ENCODE measurements around the gene SNCAIP.

The SNCAIP gene

GRCh38 chr5:122391621-122392020 lies 79.6 kb downstream of the SNCAIP start:
- H3K27ac ChIP-seq (replicated peaks; ENCODE audit: low read length) = no peak overlapping the region
- no peak overlapping the region for H2BK12ac ChIP-seq (ENCODE audit: low read length)
- H3K18ac ChIP-seq (ENCODE audit: low read length) = no peak overlapping the region
- no peak overlapping the region for H2AK5ac ChIP-seq (ENCODE audit: low read depth, low read length)
- H3K4me3 ChIP-seq (ENCODE audit: low read length in 2 of 2) = no peak overlapping the region
- no peak overlapping the region for H2AFZ ChIP-seq (ENCODE audit: low read length)
- no peak overlapping the region for H3K14ac ChIP-seq (ENCODE audit: low read length)
- H4K91ac ChIP-seq (ENCODE audit: low read depth, low read length, poor library complexity) = no peak overlapping the region
- no peak overlapping the region for H2BK5ac ChIP-seq (ENCODE audit: low read length)
- no peaks in the 10 kb centered on the region for H3K36me3 ChIP-seq (replicated peaks in 1 of 2; ENCODE audit: control insufficient read depth in 2 of 2, insufficient read depth in 2 of 2, low read length in 2 of 2)
- H3K9me3 ChIP-seq (replicated peaks in 1 of 2; ENCODE audit: control insufficient read depth in 2 of 2, insufficient read depth in 1 of 2, low read depth in 1 of 2, low read length in 2 of 2) = no peaks in the 10 kb centered on the region
- H3K79me1 ChIP-seq (ENCODE audit: low read depth, low read length) = no peaks in the 10 kb centered on the region
- H3K4ac ChIP-seq (ENCODE audit: low read length) = no peak overlapping the region
- WGBS, 2 donors (ENCODE audit: extremely low coverage in 2 of 2, insufficient read length in 2 of 2, insufficient replicate concordance in 1 of 2) = no CpG with 5 or more reads among the region's 3 CpGs
- no peaks in the 10 kb centered on the region for H3K27me3 ChIP-seq (ENCODE audit: control insufficient read depth in 3 of 3, insufficient read depth in 3 of 3, low read depth in 1 of 3, low read length in 3 of 3)
- H3K4me1 ChIP-seq (ENCODE audit: control insufficient read depth in 2 of 2, insufficient read depth in 1 of 2, low read depth in 1 of 2, low read length in 2 of 2) = peaks cover 0 to 2% of the 10 kb centered on the region in 2 donors
- H3K9ac ChIP-seq (ENCODE audit: low read depth, low read length, poor library complexity) = no peak overlapping the region
- H3K4me2 ChIP-seq (ENCODE audit: insufficient read depth, low read length, poor library complexity, severe bottlenecking) = no peak overlapping the region
- H4K8ac ChIP-seq (ENCODE audit: low read depth, low read length) = no peak overlapping the region
- DNase-seq (ENCODE audit: low spot score) = no peak
- no peak overlapping the region for H2BK120ac ChIP-seq (ENCODE audit: low read depth, low read length)
- no peak overlapping the region for H2BK15ac ChIP-seq (ENCODE audit: low read length)
- no peak overlapping the region for H3K23ac ChIP-seq (ENCODE audit: low read depth, low read length, poor library complexity)

GRCh38 chr5:122392224-122392623 lies 80.2 kb downstream of the SNCAIP start:
- Histone ChIP-seq H3K4me1 (ENCODE audit: control insufficient read depth in 2 of 2, insufficient read depth in 1 of 2, low read depth in 1 of 2, low read length in 2 of 2) (peaks cover 0 to 2% of the 10 kb centered on the region in 2 donors), H3K4me3 (ENCODE audit: low read length in 2 of 2) (no peak overlapping the region), H3K18ac (ENCODE audit: low read length) (no peak overlapping the region), H3K27me3 (ENCODE audit: control insufficient read depth in 3 of 3, insufficient read depth in 3 of 3, low read depth in 1 of 3, low read length in 3 of 3) (no peaks in the 10 kb centered on the region), H3K9me3 (replicated peaks in 1 of 2; ENCODE audit: control insufficient read depth in 2 of 2, insufficient read depth in 1 of 2, low read depth in 1 of 2, low read length in 2 of 2) (no peaks in the 10 kb centered on the region), H3K79me1 (ENCODE audit: low read depth, low read length) (no peaks in the 10 kb centered on the region), H3K9ac (ENCODE audit: low read depth, low read length, poor library complexity) (no peak overlapping the region), H2AK5ac (ENCODE audit: low read depth, low read length) (no peak overlapping the region), H3K4me2 (ENCODE audit: insufficient read depth, low read length, poor library complexity, severe bottlenecking) (no peak overlapping the region), H2BK12ac (ENCODE audit: low read length) (no peak overlapping the region), H2AFZ (ENCODE audit: low read length) (no peak overlapping the region), H3K27ac (replicated peaks; ENCODE audit: low read length) (no peak overlapping the region), H2BK120ac (ENCODE audit: low read depth, low read length) (no peak overlapping the region), H3K4ac (ENCODE audit: low read length) (no peak overlapping the region), H4K91ac (ENCODE audit: low read depth, low read length, poor library complexity) (no peak overlapping the region), H2BK15ac (ENCODE audit: low read length) (no peak overlapping the region), H3K14ac (ENCODE audit: low read length) (no peak overlapping the region), H2BK5ac (ENCODE audit: low read length) (no peak overlapping the region), H3K23ac (ENCODE audit: low read depth, low read length, poor library complexity) (no peak overlapping the region), H3K36me3 (replicated peaks in 1 of 2; ENCODE audit: control insufficient read depth in 2 of 2, insufficient read depth in 2 of 2, low read length in 2 of 2) (no peaks in the 10 kb centered on the region), H4K8ac (ENCODE audit: low read depth, low read length) (no peak overlapping the region)
- no CpG with 5 or more reads among the region's 2 CpGs for WGBS, 2 donors (ENCODE audit: extremely low coverage in 2 of 2, insufficient read length in 2 of 2, insufficient replicate concordance in 1 of 2)
- no peak for DNase-seq (ENCODE audit: low spot score)

GRCh38 chr5:122392824-122393223 lies 80.8 kb downstream of the SNCAIP start:
- no peak overlapping the region for H2AK5ac ChIP-seq (ENCODE audit: low read depth, low read length)
- H2BK5ac ChIP-seq (ENCODE audit: low read length) = no peak overlapping the region
- no peaks in the 10 kb centered on the region for H3K9me3 ChIP-seq (replicated peaks in 1 of 2; ENCODE audit: control insufficient read depth in 2 of 2, insufficient read depth in 1 of 2, low read depth in 1 of 2, low read length in 2 of 2)
- DNase-seq (ENCODE audit: low spot score) = no peak
- H3K14ac ChIP-seq (ENCODE audit: low read length) = no peak overlapping the region
- no peak overlapping the region for H2BK120ac ChIP-seq (ENCODE audit: low read depth, low read length)
- H3K79me1 ChIP-seq (ENCODE audit: low read depth, low read length) = no peaks in the 10 kb centered on the region
- H2AFZ ChIP-seq (ENCODE audit: low read length) = no peak overlapping the region
- no peak overlapping the region for H3K4me2 ChIP-seq (ENCODE audit: insufficient read depth, low read length, poor library complexity, severe bottlenecking)
- no peaks in the 10 kb centered on the region for H3K36me3 ChIP-seq (replicated peaks in 1 of 2; ENCODE audit: control insufficient read depth in 2 of 2, insufficient read depth in 2 of 2, low read length in 2 of 2)
- H3K18ac ChIP-seq (ENCODE audit: low read length) = no peak overlapping the region
- H3K4ac ChIP-seq (ENCODE audit: low read length) = no peak overlapping the region
- WGBS, 2 donors (ENCODE audit: extremely low coverage in 2 of 2, insufficient read length in 2 of 2, insufficient replicate concordance in 1 of 2) = no CpG with 5 or more reads among the region's 2 CpGs
- H4K91ac ChIP-seq (ENCODE audit: low read depth, low read length, poor library complexity) = no peak overlapping the region
- H3K23ac ChIP-seq (ENCODE audit: low read depth, low read length, poor library complexity) = no peak overlapping the region
- no peak overlapping the region for H3K4me3 ChIP-seq (ENCODE audit: low read length in 2 of 2)
- no peak overlapping the region for H2BK15ac ChIP-seq (ENCODE audit: low read length)
- H2BK12ac ChIP-seq (ENCODE audit: low read length) = no peak overlapping the region
- no peaks in the 10 kb centered on the region for H3K27me3 ChIP-seq (ENCODE audit: control insufficient read depth in 3 of 3, insufficient read depth in 3 of 3, low read depth in 1 of 3, low read length in 3 of 3)
- H4K8ac ChIP-seq (ENCODE audit: low read depth, low read length) = no peak overlapping the region
- H3K9ac ChIP-seq (ENCODE audit: low read depth, low read length, poor library complexity) = no peak overlapping the region
- peaks cover 0 to 2% of the 10 kb centered on the region in 2 donors for H3K4me1 ChIP-seq (ENCODE audit: control insufficient read depth in 2 of 2, insufficient read depth in 1 of 2, low read depth in 1 of 2, low read length in 2 of 2)
- H3K27ac ChIP-seq (replicated peaks; ENCODE audit: low read length) = no peak overlapping the region

- Histone ChIP-seq H2BK15ac (ENCODE audit: low read length) (no peak overlapping the region), H3K9ac (ENCODE audit: low read depth, low read length, poor library complexity) (no peak overlapping the region), H3K4me1 (ENCODE audit: control insufficient read depth in 2 of 2, insufficient read depth in 1 of 2, low read depth in 1 of 2, low read length in 2 of 2) (peaks cover 0 to 4% of the 10 kb centered on the region in 2 donors), H2BK12ac (ENCODE audit: low read length) (no peak overlapping the region), H4K91ac (ENCODE audit: low read depth, low read length, poor library complexity) (no peak overlapping the region), H3K4ac (ENCODE audit: low read length) (no peak overlapping the region), H2AK5ac (ENCODE audit: low read depth, low read length) (no peak overlapping the region), H3K27me3 (ENCODE audit: control insufficient read depth in 3 of 3, insufficient read depth in 3 of 3, low read depth in 1 of 3, low read length in 3 of 3) (no peaks in the 10 kb centered on the region), H3K14ac (ENCODE audit: low read length) (no peak overlapping the region), H2BK5ac (ENCODE audit: low read length) (no peak overlapping the region), H4K8ac (ENCODE audit: low read depth, low read length) (no peak overlapping the region), H3K23ac (ENCODE audit: low read depth, low read length, poor library complexity) (no peak overlapping the region), H3K4me2 (ENCODE audit: insufficient read depth, low read length, poor library complexity, severe bottlenecking) (no peak overlapping the region), H3K79me1 (ENCODE audit: low read depth, low read length) (no peaks in the 10 kb centered on the region), H3K36me3 (replicated peaks in 1 of 2; ENCODE audit: control insufficient read depth in 2 of 2, insufficient read depth in 2 of 2, low read length in 2 of 2) (no peaks in the 10 kb centered on the region), H2BK120ac (ENCODE audit: low read depth, low read length) (no peak overlapping the region), H3K4me3 (ENCODE audit: low read length in 2 of 2) (no peak overlapping the region), H3K18ac (ENCODE audit: low read length) (no peak overlapping the region), H2AFZ (ENCODE audit: low read length) (no peak overlapping the region), H3K9me3 (replicated peaks in 1 of 2; ENCODE audit: control insufficient read depth in 2 of 2, insufficient read depth in 1 of 2, low read depth in 1 of 2, low read length in 2 of 2) (no peaks in the 10 kb centered on the region), H3K27ac (replicated peaks; ENCODE audit: low read length) (no peak overlapping the region)
- WGBS, 2 donors (ENCODE audit: extremely low coverage in 2 of 2, insufficient read length in 2 of 2, insufficient replicate concordance in 1 of 2) = no CpG with 5 or more reads among the region's 6 CpGs
- DNase-seq (ENCODE audit: low spot score) = no peak
Observed at GRCh38 chr5:122394284-122394930, 82.4 kb downstream of the SNCAIP start.
